Activated T-cell treated with anti-CD3 and anti-CD28 coated beads for 48 hours (primary cell): ENCODE measurements around the gene PRKCE.

Experiments used
- DNase-seq: peaks from one replicate; pipeline ENCODE4 v3.0.0-alpha.2; 2020; ENCODE audit warnings: low read depth

The PRKCE gene

GRCh38 chr2:46170611-46171350, 519.3 kb downstream of the PRKCE start:
- DNase-seq, result no peak

GRCh38 chr2:46171411-46171953, 520.0 kb downstream of the PRKCE start:
- no peak for DNase-seq

- DNase-seq, result no peak
Observed at GRCh38 chr2:46171996-46172546, 520.6 kb downstream of the PRKCE start.

- no peak for DNase-seq
Observed at GRCh38 chr2:46173030-46173429, 521.6 kb downstream of the PRKCE start.

GRCh38 chr2:46173636-46174250, 522.3 kb downstream of the PRKCE start:
- DNase-seq, result no peak

- DNase-seq, result no peak
Observed at GRCh38 chr2:46174345-46175170, 523.1 kb downstream of the PRKCE start.

GRCh38 chr2:46175419-46175818, 523.9 kb downstream of the PRKCE start:
- DNase-seq, result no peak

GRCh38 chr2:46177461-46178089, 526.1 kb downstream of the PRKCE start:
- no peak for DNase-seq

- DNase-seq, result peak; percentile 33
Observed at GRCh38 chr2:46179037-46179621, 527.7 kb downstream of the PRKCE start.

- no peak for DNase-seq
Observed at GRCh38 chr2:46180189-46180588, 528.7 kb downstream of the PRKCE start.

- no peak for DNase-seq
Observed at GRCh38 chr2:46181306-46181705, 529.8 kb downstream of the PRKCE start.

GRCh38 chr2:46181789-46182530, 530.5 kb downstream of the PRKCE start:
- no peak for DNase-seq

GRCh38 chr2:46183426-46183825, 532.0 kb downstream of the PRKCE start:
- no peak for DNase-seq

GRCh38 chr2:46184794-46185583, 533.5 kb downstream of the PRKCE start:
- DNase-seq, result no peak

- DNase-seq, result peak; percentile 4
Observed at GRCh38 chr2:46187112-46187618, 535.7 kb downstream of the PRKCE start.

- DNase-seq, result no peak
Observed at GRCh38 chr2:46188041-46188716, 536.7 kb downstream of the PRKCE start.

- DNase-seq, result no peak
Observed at GRCh38 chr2:46193356-46193755, 541.9 kb downstream of the PRKCE start.

- DNase-seq, result no peak
Observed at GRCh38 chr2:46193855-46194254, 542.4 kb downstream of the PRKCE start.

GRCh38 chr2:46194856-46195255, 543.4 kb downstream of the PRKCE start:
- DNase-seq, result no peak
